ENCODE measurements around the gene FRMPD4. TPM values are rescaled to one million over a fixed set of nuclear protein-coding genes. Genes with fewer than 3 reads are reported as not detected.

The FRMPD4 gene
- total RNA-seq, 1 donor, result 1.8 TPM

DNA sequence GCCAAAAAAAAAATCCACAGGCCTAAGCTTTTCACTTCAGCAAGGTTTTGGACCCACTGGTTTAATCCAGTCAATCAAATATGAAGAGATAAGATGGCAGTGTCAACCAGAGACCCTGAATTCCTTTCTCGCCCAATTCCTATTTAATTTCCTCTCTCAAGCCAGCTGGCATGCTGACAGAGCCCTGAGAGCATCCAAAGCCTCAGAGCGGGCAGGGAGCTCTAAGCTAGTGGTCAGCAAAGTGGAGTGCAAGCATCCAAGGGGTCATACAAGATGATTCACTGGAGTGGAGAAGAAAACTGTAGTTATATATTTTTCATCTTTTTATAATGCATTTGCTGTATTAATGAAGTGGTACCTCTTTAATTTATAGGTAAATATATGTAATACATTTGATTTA, 615.1 kb downstream of the FRMPD4 start:
- H2AFZ ChIP-seq (ENCODE audit: low read length), result no peak overlapping the region
- H3K4me2 ChIP-seq (ENCODE audit: insufficient read depth, low read length), result no peak overlapping the region
- no peaks in the 10 kb centered on the region for H3K4me1 ChIP-seq (ENCODE audit: insufficient read depth, low read length)
- H3K36me3 ChIP-seq (ENCODE audit: insufficient read depth, low read length), result no peaks in the 10 kb centered on the region
- no peak overlapping the region for H3K4me3 ChIP-seq (ENCODE audit: insufficient read depth, low read length)
- no peaks in the 10 kb centered on the region for H3K9me3 ChIP-seq (ENCODE audit: low read depth, low read length)
- TF ChIP-seq, protein P1, sequence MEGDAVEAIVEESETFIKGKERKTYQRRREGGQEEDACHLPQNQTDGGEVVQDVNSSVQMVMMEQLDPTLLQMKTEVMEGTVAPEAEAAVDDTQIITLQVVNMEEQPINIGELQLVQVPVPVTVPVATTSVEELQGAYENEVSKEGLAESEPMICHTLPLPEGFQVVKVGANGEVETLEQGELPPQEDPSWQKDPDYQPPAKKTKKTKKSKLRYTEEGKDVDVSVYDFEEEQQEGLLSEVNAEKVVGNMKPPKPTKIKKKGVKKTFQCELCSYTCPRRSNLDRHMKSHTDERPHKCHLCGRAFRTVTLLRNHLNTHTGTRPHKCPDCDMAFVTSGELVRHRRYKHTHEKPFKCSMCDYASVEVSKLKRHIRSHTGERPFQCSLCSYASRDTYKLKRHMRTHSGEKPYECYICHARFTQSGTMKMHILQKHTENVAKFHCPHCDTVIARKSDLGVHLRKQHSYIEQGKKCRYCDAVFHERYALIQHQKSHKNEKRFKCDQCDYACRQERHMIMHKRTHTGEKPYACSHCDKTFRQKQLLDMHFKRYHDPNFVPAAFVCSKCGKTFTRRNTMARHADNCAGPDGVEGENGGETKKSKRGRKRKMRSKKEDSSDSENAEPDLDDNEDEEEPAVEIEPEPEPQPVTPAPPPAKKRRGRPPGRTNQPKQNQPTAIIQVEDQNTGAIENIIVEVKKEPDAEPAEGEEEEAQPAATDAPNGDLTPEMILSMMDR (IDR thresholded peaks at IDR 0.05; ENCODE audit: extremely low read depth, low read depth, low read length), result no peak
- no peaks in the 10 kb centered on the region for H3K27me3 ChIP-seq (ENCODE audit: insufficient read depth, low read length)
- H3K79me2 ChIP-seq (ENCODE audit: insufficient read depth, low read length), result no peaks in the 10 kb centered on the region
- H3K27ac ChIP-seq (ENCODE audit: low read depth, low read length), result no peak overlapping the region
- no peaks in the 10 kb centered on the region for H4K20me1 ChIP-seq (ENCODE audit: insufficient read depth, low read length)
- no peak for DNase-seq (ENCODE audit: insufficient read length, low spot score, missing footprints)

DNA sequence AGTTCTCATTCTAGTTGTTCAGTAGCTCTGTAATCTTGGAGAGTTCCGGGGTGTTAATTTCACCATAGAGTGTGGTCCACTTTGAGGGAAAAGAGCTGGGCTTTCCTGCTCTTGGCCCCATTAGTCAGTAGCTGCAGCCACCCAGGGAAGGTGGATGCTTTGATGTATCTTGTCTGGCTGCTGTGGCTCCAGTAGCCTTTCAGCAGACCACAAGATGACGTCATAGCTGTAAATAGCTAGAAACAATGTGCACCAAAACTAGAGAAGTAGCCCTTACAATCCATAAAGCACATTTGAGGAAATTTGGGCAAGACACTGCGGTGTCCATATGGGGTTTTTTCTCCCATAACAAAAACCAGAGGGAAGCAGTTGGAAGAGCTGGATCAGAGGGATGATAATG, 620.0 kb downstream of the FRMPD4 start:
- TF ChIP-seq, protein P1 (IDR thresholded peaks at IDR 0.05; ENCODE audit: extremely low read depth, low read depth, low read length), result no peak
- Histone ChIP-seq H3K79me2 (ENCODE audit: insufficient read depth, low read length) (no peaks in the 10 kb centered on the region), H3K4me1 (ENCODE audit: insufficient read depth, low read length) (no peaks in the 10 kb centered on the region), H4K20me1 (ENCODE audit: insufficient read depth, low read length) (no peaks in the 10 kb centered on the region), H3K27me3 (ENCODE audit: insufficient read depth, low read length) (no peaks in the 10 kb centered on the region), H3K27ac (ENCODE audit: low read depth, low read length) (no peak overlapping the region), H3K4me3 (ENCODE audit: insufficient read depth, low read length) (no peak overlapping the region), H3K4me2 (ENCODE audit: insufficient read depth, low read length) (no peak overlapping the region), H3K36me3 (ENCODE audit: insufficient read depth, low read length) (no peaks in the 10 kb centered on the region), H3K9me3 (ENCODE audit: low read depth, low read length) (no peaks in the 10 kb centered on the region), H2AFZ (ENCODE audit: low read length) (no peak overlapping the region)
- no peak for DNase-seq (ENCODE audit: insufficient read length, low spot score, missing footprints)

DNA sequence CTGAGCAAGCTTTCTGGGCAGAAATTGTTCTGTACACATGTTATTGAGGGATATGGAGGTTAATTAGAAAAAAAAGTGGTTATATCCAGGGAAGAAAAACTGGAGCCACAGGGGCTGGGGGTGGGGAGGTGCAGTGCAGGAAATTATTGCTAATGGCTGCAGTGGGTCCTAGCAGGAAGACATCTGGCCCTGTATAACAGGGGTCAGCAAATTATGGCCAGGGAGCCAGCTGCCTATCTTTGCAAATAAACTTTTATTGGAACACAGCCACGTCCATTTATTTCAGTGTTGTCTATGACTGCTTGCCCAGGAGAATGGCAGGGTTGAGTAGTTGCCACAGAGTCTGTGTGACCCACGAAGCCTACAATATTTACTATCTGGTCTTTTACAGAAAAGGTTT, 629.6 kb downstream of the FRMPD4 start:
- TF ChIP-seq, protein P1 (IDR thresholded peaks at IDR 0.05; ENCODE audit: extremely low read depth, low read depth, low read length), result no peak
- H3K79me2 ChIP-seq (ENCODE audit: insufficient read depth, low read length), result no peaks in the 10 kb centered on the region
- DNase-seq (ENCODE audit: insufficient read length, low spot score, missing footprints), result no peak

DNA sequence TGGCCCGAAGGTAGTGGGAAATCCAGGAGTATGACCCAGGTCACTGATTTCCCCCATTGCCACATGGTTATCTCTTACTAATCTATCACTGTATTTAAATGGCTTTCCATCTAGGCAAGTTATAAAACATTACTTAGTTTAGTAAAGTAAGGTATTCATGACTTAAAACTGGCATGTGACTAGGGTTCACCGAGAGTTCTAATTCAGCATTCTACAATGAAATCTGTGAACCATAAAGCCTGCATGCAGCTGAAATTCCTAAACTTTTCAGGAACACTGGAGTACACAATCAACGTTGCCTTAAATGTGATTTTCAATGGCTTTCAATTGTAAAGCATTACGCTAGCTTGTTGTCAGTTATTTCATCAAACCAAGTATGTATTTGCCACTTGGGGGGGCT, 630.2 kb downstream of the FRMPD4 start:
- TF ChIP-seq, protein P1 (IDR thresholded peaks at IDR 0.05; ENCODE audit: extremely low read depth, low read depth, low read length), result no peak
- H3K27me3 ChIP-seq (ENCODE audit: insufficient read depth, low read length), result no peaks in the 10 kb centered on the region

More for the DNA sequence above, 629.6 kb downstream of the FRMPD4 start:
- Histone ChIP-seq H3K4me1 (ENCODE audit: insufficient read depth, low read length) (no peaks in the 10 kb centered on the region), H3K36me3 (ENCODE audit: insufficient read depth, low read length) (no peaks in the 10 kb centered on the region), H3K27ac (ENCODE audit: low read depth, low read length) (no peak overlapping the region), H4K20me1 (ENCODE audit: insufficient read depth, low read length) (no peaks in the 10 kb centered on the region), H2AFZ (ENCODE audit: low read length) (no peak overlapping the region), H3K4me3 (ENCODE audit: insufficient read depth, low read length) (no peak overlapping the region), H3K4me2 (ENCODE audit: insufficient read depth, low read length) (no peak overlapping the region), H3K27me3 (ENCODE audit: insufficient read depth, low read length) (no peaks in the 10 kb centered on the region), H3K9me3 (ENCODE audit: low read depth, low read length) (no peaks in the 10 kb centered on the region)

More for the DNA sequence above, 630.2 kb downstream of the FRMPD4 start:
- no peak overlapping the region for H3K4me2 ChIP-seq (ENCODE audit: insufficient read depth, low read length)
- no peaks in the 10 kb centered on the region for H3K4me1 ChIP-seq (ENCODE audit: insufficient read depth, low read length)
- no peak overlapping the region for H3K27ac ChIP-seq (ENCODE audit: low read depth, low read length)
- no peaks in the 10 kb centered on the region for H4K20me1 ChIP-seq (ENCODE audit: insufficient read depth, low read length)
- H3K9me3 ChIP-seq (ENCODE audit: low read depth, low read length), result no peaks in the 10 kb centered on the region
- no peak overlapping the region for H2AFZ ChIP-seq (ENCODE audit: low read length)
- no peak for DNase-seq (ENCODE audit: insufficient read length, low spot score, missing footprints)
- no peaks in the 10 kb centered on the region for H3K79me2 ChIP-seq (ENCODE audit: insufficient read depth, low read length)
- H3K4me3 ChIP-seq (ENCODE audit: insufficient read depth, low read length), result no peak overlapping the region
- H3K36me3 ChIP-seq (ENCODE audit: insufficient read depth, low read length), result no peaks in the 10 kb centered on the region

Measured in osteoblast (primary cell).